ENCODE measurements around the gene TRIM58.

The TRIM58 gene

DNA sequence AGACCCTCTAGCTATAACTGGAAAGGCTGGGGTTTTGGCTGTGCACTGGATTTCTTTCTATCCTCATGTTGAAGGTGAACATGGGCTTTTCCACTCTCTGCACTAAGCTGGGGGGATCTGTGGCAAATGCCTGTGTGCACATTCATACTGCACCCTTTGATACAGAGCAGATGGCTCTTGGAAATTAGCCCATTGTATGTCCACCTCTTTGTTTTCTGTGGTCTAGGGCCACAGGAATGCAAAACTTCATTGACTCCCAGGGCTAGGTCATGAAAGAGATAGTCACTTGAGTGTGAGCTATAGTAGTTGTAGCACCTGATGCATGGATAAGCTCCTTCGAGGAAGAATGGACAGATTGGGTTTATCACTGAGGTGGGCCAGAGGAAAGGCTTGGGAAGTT lies 27.3 kb upstream of the TRIM58 start:
- TF ChIP-seq, protein P1, sequence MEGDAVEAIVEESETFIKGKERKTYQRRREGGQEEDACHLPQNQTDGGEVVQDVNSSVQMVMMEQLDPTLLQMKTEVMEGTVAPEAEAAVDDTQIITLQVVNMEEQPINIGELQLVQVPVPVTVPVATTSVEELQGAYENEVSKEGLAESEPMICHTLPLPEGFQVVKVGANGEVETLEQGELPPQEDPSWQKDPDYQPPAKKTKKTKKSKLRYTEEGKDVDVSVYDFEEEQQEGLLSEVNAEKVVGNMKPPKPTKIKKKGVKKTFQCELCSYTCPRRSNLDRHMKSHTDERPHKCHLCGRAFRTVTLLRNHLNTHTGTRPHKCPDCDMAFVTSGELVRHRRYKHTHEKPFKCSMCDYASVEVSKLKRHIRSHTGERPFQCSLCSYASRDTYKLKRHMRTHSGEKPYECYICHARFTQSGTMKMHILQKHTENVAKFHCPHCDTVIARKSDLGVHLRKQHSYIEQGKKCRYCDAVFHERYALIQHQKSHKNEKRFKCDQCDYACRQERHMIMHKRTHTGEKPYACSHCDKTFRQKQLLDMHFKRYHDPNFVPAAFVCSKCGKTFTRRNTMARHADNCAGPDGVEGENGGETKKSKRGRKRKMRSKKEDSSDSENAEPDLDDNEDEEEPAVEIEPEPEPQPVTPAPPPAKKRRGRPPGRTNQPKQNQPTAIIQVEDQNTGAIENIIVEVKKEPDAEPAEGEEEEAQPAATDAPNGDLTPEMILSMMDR (IDR thresholded peaks at IDR 0.05; ENCODE audit: insufficient read depth, low read length, missing control alignments), result no peak
- H3K4me3 ChIP-seq (ENCODE audit: low read depth, low read length), result no peak overlapping the region
- ChIA-PET POLR2A (no interaction called here), CTCF (no interaction called here)
- no peak for DNase-seq (ENCODE audit: low read depth, low spot score)

DNA sequence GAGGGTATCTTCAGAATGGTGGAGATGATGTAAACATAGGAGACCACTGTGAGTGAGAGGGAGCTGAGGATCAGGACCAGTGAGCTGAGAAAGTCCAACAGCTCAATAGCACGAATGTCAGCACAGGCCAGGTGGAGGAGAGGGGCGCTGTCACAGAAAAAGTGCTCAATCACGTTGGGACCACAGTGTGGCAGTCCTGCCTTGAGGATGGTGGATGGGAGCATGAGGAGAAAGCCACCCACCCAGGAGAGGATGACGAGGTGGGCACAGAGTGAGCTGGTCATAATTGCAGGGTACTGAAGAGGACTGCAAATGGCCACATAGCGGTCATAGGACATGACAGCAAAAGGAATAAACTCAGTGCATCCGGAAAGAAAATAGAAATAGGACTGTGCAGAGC lies 23.4 kb upstream of the TRIM58 start:
- no peak overlapping the region for H3K4me3 ChIP-seq (ENCODE audit: low read depth, low read length)
- TF ChIP-seq, protein P1 (IDR thresholded peaks at IDR 0.05; ENCODE audit: insufficient read depth, low read length, missing control alignments), result no peak
- no peak for DNase-seq (ENCODE audit: low read depth, low spot score)
- POLR2A ChIA-PET, result no interaction called here
- CTCF ChIA-PET, result no interaction called here

DNA sequence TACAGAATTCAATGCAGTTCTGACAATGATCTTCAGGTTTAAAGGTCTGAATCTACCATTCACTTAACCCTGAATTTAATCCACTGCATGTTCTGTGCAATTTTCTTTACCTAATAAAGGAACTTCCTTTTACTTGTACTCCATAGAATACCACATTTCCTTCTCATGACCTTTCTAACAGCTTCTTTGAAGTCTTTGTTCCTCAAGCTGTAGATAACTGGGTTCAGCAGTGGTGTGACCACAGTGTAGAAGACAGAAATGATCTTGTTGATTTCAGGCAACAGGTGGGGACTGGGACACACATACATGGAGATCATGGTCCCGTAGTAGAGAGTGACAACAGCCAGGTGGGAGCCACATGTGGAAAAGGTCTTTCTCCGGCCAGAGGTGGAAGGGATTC lies 16.2 kb upstream of the TRIM58 start:
- CTCF ChIA-PET, result no interaction called here
- TF ChIP-seq, protein P1 (IDR thresholded peaks at IDR 0.05; ENCODE audit: insufficient read depth, low read length, missing control alignments), result no peak
- DNase-seq (ENCODE audit: low read depth, low spot score), result no peak
- no peak overlapping the region for H3K4me3 ChIP-seq (ENCODE audit: low read depth, low read length)
- POLR2A ChIA-PET, result no interaction called here

DNA sequence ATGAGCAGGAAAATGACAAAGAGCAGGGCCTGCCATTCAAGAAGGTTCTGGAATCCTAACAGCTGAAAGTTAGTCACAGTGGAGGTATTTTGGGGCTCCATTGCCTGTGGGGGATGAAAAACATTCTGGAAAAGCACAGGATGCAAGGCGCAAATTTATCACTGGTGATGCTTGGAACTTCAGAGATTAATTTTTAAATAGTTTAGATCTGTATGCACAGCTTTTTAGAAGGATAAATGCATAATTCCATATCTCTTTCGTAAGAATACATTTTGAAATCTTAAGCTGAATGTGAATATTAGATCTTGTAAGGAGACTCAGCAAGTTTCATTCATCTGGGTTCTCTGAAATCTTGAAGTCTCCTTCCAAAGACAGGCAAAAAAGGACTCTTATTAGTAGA lies 15.2 kb upstream of the TRIM58 start, which contains the start of gene OR11L1:
OR11L1 (minus strand) TSS at position 101 of the 400 bp plus-strand sequence; CDS start at position 101, 0 bp downstream.
- CTCF ChIA-PET, result no interaction called here
- TF ChIP-seq, protein P1 (IDR thresholded peaks at IDR 0.05; ENCODE audit: insufficient read depth, low read length, missing control alignments), result no peak

DNA sequence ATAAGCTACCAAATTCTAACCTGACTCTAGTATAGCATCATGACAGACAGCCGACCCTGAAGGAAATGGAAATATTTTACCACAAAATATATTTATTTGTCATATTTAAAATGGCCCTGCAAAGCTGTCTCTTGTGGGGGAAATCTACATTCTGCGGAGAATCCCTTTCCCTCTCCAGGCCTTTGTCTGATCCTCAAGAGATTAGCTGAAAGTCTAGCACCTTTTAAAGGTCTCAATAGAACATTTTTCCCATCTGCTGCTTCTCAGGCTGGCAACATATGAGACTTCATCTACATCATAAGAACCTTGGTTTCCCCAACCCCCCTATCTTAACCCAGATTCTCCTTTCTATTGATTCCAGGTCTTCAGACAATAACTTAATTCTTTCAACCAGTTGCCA lies 13.6 kb upstream of the TRIM58 start:
- no peak for DNase-seq (ENCODE audit: low read depth, low spot score)
- CTCF ChIA-PET, result no interaction called here
- POLR2A ChIA-PET, result no interaction called here
- H3K4me3 ChIP-seq (ENCODE audit: low read depth, low read length), result no peak overlapping the region
- TF ChIP-seq, protein P1 (IDR thresholded peaks at IDR 0.05; ENCODE audit: insufficient read depth, low read length, missing control alignments), result no peak

More for the DNA sequence above, 15.2 kb upstream of the TRIM58 start, which contains the start of gene OR11L1:
- no peak for DNase-seq (ENCODE audit: low read depth, low spot score)
- H3K4me3 ChIP-seq (ENCODE audit: low read depth, low read length), result no peak within 1 kb of the TSS
- POLR2A ChIA-PET, result no interaction called here

DNA sequence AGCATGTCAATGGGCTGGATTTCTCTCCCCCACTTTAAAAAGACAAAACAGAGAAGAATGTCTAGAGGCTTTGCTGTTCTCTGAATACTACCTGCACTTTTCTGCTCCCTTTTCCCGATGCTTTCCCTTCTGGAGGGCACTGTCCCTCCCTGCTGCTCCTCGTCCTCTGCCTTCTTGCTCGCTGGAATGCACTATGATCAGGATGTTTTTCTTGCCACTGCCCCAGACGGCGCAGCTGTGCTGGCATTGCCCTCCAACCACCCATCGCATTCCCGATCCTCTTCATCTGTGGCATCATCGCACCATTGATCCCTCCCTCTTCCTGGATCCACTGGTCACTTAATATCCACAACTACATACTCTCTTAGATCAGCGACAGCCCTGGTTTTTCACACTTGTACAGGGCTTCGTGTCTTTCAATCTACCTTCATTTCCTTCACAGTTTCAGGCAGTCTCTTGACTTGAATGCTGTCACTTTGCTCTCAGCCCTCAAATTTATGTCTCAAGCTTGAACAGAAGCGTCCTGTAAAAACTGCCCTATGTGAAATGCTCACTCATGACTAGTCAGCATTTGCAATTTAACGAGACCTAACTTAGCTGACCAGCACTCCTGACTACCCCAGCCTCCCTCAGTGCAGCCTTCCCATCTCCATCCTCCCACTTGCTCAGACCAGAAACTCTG lies 11.8 kb upstream of the TRIM58 start:
- POLR2A ChIA-PET, result no interaction called here
- DNase-seq (ENCODE audit: low read depth, low spot score), result no peak
- CTCF ChIA-PET, result no interaction called here
- H3K4me3 ChIP-seq (ENCODE audit: low read depth, low read length), result no peak overlapping the region
- TF ChIP-seq, protein P1 (IDR thresholded peaks at IDR 0.05; ENCODE audit: insufficient read depth, low read length, missing control alignments), result no peak
